Cardiac atrium fibroblast (primary cell): ENCODE data around the gene DIS3L. TPM values are rescaled to one million over a fixed set of nuclear protein-coding genes. Genes with fewer than 3 reads are reported as not detected.

Source experiments
- total RNA-seq: library from RNA; depleted of rRNA; stranded (reverse); fragments of >200 nt; gene quantifications from 2 replicates; pipeline ENCODE4 v1.2.3, GENCODE V29; 2015

DIS3L gene
- 18.6 TPM in 2 replicates for total RNA-seq

DNA sequence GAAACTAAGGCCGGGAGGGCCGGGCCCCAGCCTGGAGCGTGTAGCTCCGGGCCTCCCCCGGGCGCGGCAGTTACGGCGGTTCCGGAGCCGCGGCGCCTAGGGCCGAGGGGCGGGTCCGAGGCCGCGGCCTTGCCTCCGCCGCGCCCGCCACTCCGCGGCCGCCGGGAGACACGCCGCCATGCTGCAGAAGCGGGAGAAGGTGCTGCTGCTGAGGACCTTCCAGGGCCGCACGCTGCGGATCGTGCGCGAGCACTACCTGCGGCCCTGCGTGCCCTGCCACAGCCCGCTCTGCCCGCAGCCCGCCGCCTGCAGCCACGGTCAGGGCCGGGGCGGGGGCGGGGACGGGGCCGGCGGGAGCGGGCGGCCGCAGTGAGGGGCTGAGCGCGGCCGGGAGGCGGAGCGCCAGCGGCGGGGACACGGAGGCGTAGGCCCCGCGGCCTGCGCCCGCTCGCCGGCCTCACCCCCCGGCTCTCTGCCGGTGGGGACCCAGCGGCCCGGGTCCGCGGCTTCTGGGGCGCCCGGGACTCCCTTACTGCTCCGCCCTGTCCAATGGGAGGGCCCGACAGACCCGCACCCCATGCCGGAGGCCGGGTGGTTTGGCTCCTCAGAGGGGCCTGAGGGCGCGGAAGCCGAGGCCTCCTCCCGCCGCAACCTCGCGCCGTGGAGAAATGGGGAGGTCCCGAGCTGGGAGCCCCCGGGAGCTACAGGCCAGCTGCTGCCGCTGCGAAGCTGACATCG lies at the start of gene DIS3L:
Gene DIS3L (plus strand): TSS at position 150 of the 738 bp plus-strand sequence. CDS start 29 bp downstream, at position 179.

DNA sequence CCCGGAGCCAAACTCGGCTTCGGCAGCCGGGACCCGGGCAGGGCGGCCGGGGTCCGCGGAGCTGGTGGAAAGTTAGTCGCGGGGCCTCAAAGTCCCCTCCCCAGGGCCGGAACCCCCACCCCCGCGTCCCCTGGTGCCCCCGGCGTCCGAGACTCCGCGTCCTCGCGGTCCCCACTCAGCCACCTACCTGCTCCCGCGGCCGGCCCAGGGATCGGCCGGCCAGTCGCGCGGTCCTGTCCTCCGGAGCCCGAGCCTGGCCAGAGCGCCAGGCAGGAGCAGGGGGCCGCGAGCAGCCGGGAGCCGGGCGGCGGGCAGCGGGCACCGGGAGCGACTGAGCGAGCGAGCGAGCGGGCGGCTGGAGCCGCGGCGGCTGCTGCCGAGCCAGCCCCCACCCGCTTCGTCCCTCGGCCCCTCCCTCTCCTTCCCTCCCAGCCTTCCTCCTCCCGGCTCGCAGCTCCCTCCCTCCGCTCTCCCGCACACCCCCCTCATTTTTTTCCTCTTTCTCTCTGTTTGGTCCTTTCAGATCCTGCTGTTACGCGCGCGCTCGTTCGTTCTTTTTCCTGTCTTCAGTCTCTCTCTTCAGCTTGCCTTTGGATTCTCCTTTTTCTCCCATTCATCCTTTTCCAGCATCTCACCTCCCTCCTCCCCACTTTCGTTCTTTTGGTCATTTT lies 39.8 kb upstream of the DIS3L start, which contains the start of gene MEGF11:
Gene MEGF11 (minus strand): TSS at position 333 of the 671 bp plus-strand sequence. CDS start 125,347 bp downstream, outside the sequence.

DNA sequence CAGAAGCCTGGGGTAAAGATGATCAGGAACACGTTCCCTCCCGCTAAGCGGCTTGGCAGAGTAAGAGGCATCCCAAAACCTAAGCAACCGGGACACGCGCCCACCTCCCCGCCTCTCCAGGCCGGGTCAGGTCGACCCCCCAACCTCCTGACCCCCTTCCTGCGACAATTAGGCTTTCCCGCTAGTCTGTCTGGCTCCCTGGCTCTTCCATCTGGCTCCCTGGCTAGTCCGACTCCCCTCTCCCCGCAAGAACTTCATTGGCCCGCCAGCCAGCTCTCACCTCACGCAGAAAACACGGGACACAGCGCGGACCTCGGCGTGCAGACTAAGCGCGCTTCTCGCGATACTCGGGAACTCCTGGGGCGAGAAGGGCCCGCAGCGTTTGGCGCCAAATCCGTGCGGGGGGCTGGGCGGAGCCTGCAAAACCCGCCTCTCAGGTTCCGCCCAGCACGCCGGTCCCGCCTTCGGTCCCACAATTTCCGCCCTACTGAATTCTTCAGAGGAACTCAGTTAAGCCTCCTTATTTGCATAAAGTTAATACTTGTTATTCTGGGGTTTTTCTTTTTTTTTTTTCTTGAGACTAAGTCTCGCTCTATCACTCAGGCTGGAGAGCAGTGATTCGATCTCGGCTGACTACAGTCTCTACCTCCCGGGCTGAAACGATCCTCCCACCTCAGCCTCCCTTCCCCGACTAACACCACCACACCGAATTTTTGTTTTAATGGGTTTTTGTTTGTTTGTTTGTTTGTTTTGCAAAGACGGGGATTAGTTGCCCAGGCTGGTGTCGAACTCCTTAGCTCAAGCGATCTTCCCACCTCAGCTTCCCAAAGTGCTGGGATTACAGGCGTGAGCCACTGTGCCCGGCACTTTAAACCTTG lies 63.2 kb downstream of the DIS3L start, which contains the start of gene TIPIN:
Gene TIPIN (minus strand): TSS at position 327 of the 878 bp plus-strand sequence. CDS start 3,738 bp downstream, outside the sequence.

Other genes starting within 250 kb of the DIS3L start
- gene MEGF11, start 39.8 kb upstream of the DIS3L start, total RNA-seq: not detected in 2 replicates
- 2.9 and 5.4 TPM in 2 replicates for gene TIPIN, start 63.1 kb downstream of the DIS3L start, total RNA-seq
- gene MAP2K1, start 93.3 kb downstream of the DIS3L start, total RNA-seq: 56.9 and 82.9 TPM in 2 replicates
- 11.7 and 17.0 TPM in 2 replicates for gene SNAPC5, start 204.2 kb downstream of the DIS3L start, total RNA-seq
- gene RPL4, start 211.3 kb downstream of the DIS3L start, total RNA-seq: 5,866 and 6,819 TPM in 2 replicates
- gene ZWILCH, start 211.8 kb downstream of the DIS3L start, total RNA-seq: 8.3 and 13.3 TPM in 2 replicates